ENCODE data around the gene POU2AF1. TPM values are rescaled to one million over a fixed set of nuclear protein-coding genes. Genes with fewer than 3 reads are reported as not detected.
A peak's percentile ranks its signal among the peaks of the same experiment; 100 is the strongest.

POU2AF1 gene
- total RNA-seq, 6 experiments from 2014 or later = 0.06 to 2.4 (median 0.63) TPM

DNA sequence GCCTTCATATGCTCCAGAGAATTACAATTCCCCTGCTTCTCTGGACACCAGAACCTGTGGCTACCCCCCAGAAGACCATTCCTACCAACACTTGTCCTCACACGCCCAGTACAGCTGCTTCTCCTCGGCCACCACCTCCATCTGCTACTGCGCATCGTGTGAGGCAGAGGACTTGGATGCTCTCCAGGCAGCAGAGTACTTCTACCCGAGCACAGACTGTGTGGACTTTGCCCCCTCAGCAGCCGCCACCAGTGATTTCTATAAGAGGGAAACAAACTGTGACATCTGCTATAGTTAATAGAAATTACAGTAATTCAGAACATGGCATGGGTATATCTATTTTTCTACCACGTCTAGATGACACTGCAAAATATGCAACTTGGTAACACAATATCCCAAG lies 70.9 kb downstream of the POU2AF1 start:
- H3K4me1 ChIP-seq = peaks cover 0 to 20% (median 6%) of the 10 kb centered on the region in 4 donors
- H3K9me3 ChIP-seq = no peaks in the 10 kb centered on the region
- no peaks in the 10 kb centered on the region for H3K36me3 ChIP-seq
- H3K27me3 ChIP-seq = no peaks in the 10 kb centered on the region
- H3K4me3 ChIP-seq = no peak overlapping the region
- no peak overlapping the region for H3K27ac ChIP-seq
- TF ChIP-seq POLR2A (IDR thresholded peaks at IDR 0.05) = no peak
- TF ChIP-seq, protein P1, sequence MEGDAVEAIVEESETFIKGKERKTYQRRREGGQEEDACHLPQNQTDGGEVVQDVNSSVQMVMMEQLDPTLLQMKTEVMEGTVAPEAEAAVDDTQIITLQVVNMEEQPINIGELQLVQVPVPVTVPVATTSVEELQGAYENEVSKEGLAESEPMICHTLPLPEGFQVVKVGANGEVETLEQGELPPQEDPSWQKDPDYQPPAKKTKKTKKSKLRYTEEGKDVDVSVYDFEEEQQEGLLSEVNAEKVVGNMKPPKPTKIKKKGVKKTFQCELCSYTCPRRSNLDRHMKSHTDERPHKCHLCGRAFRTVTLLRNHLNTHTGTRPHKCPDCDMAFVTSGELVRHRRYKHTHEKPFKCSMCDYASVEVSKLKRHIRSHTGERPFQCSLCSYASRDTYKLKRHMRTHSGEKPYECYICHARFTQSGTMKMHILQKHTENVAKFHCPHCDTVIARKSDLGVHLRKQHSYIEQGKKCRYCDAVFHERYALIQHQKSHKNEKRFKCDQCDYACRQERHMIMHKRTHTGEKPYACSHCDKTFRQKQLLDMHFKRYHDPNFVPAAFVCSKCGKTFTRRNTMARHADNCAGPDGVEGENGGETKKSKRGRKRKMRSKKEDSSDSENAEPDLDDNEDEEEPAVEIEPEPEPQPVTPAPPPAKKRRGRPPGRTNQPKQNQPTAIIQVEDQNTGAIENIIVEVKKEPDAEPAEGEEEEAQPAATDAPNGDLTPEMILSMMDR (IDR thresholded peaks at IDR 0.05) = no peak
- WGBS (ENCODE audit: insufficient coverage, low coverage, low lambda C conversion rate, missing lambda C conversion rate) = 32% methylated on average over 7 of the region's 7 CpGs
- ATAC-seq (peak; percentile 85 to 93 (median 90)), DNase-seq (peak; percentile 83 to 89 (median 87))
- intact Hi-C loops (cut with DNase I) = no loop called here

DNA sequence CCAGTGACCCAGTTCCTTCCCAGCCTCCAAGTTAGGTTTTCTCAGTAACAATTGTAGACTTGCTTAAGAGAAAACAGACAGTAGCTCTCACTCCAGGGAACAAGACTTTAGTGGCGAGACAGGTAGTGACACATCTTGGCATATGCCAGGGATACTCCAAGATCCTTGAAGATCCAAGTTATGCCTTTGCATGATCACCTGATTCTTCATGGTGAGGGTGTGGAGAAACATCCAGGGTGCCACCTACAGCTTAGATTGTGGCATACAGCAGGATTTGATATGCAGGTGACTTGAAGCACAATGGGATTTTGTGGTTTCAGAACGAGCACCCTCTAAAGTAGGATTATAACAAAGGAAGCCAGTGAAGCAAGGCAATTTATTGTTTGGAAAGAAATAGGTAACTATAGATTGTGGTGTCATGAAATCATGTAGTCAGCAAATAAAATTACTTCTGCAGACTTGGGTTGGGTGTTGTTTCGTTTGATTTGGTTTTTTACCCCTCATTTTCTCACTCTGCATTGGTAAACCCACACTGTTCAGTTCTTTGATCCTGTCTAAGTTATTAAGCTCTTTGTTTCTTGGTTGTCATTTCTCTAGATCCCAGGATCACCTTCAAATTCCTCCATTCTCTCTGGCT lies 71.5 kb downstream of the POU2AF1 start:
- 81% methylated on average over 3 of the region's 3 CpGs for WGBS (ENCODE audit: insufficient coverage, low coverage, low lambda C conversion rate, missing lambda C conversion rate)
- no peaks in the 10 kb centered on the region for H3K9me3 ChIP-seq
- H3K36me3 ChIP-seq = no peaks in the 10 kb centered on the region
- H3K4me3 ChIP-seq = no peak overlapping the region
- DNase-seq (no peak), ATAC-seq (no peak)
- H3K4me1 ChIP-seq = peaks cover 0 to 26% (median 9%) of the 10 kb centered on the region in 4 donors
- TF ChIP-seq POLR2A (IDR thresholded peaks at IDR 0.05) = no peak
- TF ChIP-seq, protein P1 (IDR thresholded peaks at IDR 0.05) = no peak
- intact Hi-C loops (cut with DNase I) = no loop called here
- no peaks in the 10 kb centered on the region for H3K27me3 ChIP-seq
- no peak overlapping the region for H3K27ac ChIP-seq

DNA sequence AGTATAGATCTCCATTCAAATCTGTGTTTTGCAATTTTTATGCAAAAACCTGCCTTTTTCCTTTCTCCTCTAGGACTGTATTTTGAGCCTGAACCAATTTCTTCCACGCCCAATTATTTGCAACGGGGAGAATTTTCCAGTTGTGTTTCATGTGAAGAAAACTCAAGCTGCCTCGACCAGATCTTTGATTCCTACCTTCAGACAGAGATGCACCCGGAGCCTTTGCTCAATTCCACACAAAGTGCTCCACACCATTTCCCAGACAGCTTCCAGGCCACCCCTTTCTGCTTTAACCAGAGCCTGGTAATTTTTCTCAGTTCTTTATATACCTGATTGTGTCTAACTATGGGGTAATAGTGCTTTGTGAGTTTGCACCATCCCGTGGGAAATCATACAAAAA lies 72.8 kb downstream of the POU2AF1 start:
- ATAC-seq = no peak
- H3K4me1 ChIP-seq = peaks cover 0 to 38% (median 17%) of the 10 kb centered on the region in 4 donors

DNA sequence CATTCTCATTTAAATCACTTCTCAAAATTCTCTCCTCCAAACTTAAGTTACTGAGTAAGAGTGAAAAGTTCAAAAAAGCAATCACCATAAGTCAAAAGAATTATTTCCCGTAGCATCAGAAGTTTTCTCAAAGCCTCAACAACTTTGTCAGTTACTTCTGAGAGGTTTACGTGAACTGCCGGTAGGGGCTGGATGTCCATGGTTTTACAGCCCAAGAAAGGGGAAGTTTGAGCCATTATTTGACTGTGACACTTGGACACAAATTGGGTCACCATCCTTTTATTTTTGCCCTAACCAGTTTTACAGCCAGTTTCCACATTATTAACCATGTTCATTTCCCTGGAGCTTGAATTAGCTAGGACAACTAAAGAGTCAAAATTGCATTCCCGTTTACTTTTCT lies 73.2 kb downstream of the POU2AF1 start:
- Histone ChIP-seq H3K4me3 (no peak overlapping the region), H3K4me1 (peaks cover 0 to 43% (median 18%) of the 10 kb centered on the region in 4 donors), H3K36me3 (no peaks in the 10 kb centered on the region), H3K27me3 (no peaks in the 10 kb centered on the region), H3K9me3 (no peaks in the 10 kb centered on the region), H3K27ac (no peak overlapping the region)
- TF ChIP-seq, protein P1 (IDR thresholded peaks at IDR 0.05) = no peak
- TF ChIP-seq POLR2A (IDR thresholded peaks at IDR 0.05) = no peak
- DNase-seq (no peak), ATAC-seq (no peak)
- intact Hi-C loops (cut with DNase I) = no loop called here
- 82% methylated on average over 4 of the region's 4 CpGs for WGBS (ENCODE audit: insufficient coverage, low coverage, low lambda C conversion rate, missing lambda C conversion rate)

More for the DNA sequence above, 72.8 kb downstream of the POU2AF1 start:
- DNase-seq = no peak
- no peak overlapping the region for H3K27ac ChIP-seq
- H3K27me3 ChIP-seq = no peaks in the 10 kb centered on the region
- TF ChIP-seq POLR2A (IDR thresholded peaks at IDR 0.05) = no peak
- TF ChIP-seq, protein P1 (IDR thresholded peaks at IDR 0.05) = no peak
- no peak overlapping the region for H3K4me3 ChIP-seq
- no peaks in the 10 kb centered on the region for H3K36me3 ChIP-seq
- intact Hi-C loops (cut with DNase I) = no loop called here
- WGBS (ENCODE audit: insufficient coverage, low coverage, low lambda C conversion rate, missing lambda C conversion rate) = 95% methylated on average over 5 of the region's 5 CpGs
- H3K9me3 ChIP-seq = no peaks in the 10 kb centered on the region

Measured in right lobe of liver (tissue), 6 donors.